Measurements from ENCODE around the gene TCEANC2.

Gene TCEANC2

DNA sequence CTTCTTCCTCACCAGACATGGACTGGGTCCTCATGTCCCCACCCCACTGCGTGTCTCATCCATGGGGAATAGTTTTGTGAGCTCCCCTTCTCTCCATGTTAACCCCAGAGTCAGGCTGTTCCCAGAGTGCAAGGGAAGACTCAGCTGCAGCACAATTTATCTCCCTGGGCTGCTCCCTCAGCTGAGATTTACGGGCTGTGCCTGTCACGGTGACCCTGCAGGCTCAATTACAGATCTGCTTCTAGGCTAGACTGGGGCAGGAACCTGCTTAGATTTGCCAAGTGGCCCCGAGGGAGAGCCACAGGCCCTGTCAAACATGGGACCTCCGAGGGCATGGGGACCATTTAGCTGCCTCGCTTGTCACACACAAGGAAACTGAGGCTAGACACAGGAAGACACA is 61.5 kb downstream of the TCEANC2 start:
- no peak for DNase-seq (ENCODE audit: low spot score)

DNA sequence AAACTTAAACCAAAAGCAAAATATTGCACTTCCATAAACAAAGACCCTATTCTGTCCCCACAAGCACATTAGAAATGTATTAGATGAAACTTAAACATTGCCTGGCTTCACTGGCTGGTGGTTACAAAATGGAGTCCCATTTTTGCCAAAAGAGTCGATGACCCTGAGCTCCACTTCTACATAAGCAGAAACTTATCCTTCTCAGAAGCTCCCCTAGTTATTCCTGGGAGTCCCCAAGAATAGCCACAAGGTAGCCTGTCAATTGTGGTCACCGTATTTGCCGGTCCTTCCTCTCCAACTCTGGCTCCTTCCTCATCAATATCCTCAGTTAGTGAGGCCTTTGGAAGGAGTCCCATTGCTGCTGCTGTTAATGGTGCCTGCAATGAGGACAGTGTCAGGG is 62.1 kb downstream of the TCEANC2 start:
- no peak for DNase-seq (ENCODE audit: low spot score)

DNA sequence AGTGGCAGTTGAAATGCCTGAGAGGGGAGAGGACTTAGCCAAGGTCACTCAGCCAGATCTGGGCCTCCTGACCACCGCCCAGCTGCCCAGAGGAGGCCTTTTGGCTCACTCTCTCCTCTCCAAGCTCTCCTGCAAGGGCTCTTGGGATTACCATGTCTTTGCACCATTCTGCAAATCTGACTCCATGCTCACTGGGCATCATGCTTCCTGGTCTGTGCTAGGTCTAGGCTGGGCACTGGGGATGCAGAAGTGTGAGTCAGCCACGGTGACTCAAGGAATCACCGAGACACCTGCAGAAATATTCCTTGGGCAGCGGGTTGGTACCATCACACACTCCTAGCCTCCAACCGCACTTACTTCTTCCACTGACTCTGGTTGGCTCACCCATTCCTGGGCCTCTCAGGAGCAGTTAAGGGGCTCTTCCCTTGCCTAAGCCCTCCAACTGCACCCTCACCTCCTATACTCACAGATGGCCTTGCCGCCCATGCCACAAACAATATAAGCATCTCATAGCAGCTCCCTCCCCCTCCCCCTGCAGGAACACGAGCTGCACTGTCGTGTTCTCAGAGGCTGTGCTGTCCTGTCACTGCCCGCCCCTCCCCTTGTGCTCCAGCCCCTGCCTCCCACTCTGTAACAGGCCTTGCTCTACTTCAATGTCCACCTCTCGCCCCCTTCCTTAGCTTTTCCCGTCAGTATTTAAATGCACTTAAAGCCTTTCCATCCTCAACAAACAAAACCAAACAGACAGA is 64.6 kb downstream of the TCEANC2 start:
- no peak for DNase-seq (ENCODE audit: low spot score)

DNA sequence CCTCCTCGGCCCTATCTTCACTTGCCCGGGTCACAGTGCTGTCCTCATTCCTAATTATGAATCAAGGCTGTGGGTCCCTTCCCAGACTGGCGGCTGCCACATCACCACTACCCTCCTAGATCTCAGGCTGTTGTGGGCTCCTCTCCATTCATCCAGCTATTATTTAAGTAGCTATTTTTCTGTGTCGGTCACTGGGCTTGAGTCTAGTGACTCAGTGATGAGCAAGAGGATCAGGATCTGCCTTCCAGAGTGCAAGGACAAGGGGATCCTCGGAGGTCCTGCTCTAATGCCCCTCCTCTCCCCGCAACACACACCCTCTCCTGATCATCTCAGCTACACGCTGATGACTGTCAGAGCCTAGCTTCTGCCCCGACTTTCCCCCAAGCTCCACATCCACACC is 65.3 kb downstream of the TCEANC2 start:
- no peak for DNase-seq (ENCODE audit: low spot score)

DNA sequence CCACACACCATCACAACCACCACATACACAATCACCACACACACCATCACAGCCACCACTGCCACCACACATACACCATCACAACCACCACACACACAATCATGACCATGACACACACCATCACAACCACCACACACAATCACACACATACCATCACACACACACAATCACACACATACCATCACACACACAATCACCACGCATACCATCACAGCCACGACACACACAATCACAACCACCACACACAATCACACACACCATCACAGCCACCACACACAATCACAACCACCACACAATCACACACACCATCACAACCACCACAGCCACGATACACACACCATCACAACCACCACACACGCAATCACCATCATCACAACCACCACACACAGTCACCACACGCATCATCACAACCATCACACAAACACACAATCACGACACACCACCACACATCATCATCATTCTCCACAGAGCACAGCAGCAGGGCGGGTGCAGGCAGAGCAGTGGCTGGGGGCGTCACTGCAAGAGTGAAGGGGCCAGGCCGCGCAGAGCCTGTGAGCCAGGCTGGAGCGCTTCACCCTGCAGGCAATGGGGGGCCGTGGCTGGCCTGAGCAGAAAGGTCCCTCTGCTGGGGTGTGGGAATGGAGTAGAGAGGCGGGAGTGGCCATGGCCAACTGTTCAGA is 66.8 kb downstream of the TCEANC2 start:
- DNase-seq (ENCODE audit: low spot score) = no peak

DNA sequence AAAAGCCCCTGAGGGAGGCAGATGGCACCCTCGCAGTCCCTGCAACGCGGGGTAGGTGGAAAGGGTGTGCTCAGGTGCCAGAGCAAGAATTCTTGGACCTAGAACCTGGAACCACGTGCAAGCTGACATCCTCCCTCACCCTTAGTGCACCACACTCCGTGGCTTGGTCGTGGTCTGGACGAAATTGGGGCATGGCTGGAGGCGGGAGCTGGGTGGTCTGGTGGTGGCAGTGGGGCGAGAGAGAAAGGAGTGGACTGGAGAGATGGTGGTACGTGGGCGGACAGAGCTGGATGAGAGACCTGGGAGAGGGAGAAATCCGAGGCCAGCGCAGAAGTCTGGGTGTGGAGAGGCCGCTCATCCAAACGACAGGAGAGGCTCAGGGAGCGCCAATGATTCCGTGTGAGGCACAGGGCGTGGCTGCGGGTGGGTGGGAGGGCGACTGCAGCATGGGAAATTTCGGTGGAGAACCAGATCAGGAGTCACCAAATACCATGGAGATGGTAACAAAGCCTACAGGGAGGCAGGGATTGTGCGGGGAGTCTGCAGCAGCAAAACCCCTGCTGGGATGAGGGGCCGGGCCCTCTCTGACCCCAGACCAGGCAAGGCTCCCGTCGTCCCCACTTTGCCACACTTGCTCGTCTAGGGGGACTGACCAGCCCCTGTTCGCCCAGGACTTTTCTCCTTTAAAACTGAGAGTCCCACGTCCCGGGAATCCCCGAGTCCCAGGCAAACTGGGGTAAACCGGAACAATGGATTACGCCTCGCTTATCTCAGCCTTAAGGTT is 67.5 kb downstream of the TCEANC2 start:
- DNase-seq (ENCODE audit: low spot score) = no peak

DNA sequence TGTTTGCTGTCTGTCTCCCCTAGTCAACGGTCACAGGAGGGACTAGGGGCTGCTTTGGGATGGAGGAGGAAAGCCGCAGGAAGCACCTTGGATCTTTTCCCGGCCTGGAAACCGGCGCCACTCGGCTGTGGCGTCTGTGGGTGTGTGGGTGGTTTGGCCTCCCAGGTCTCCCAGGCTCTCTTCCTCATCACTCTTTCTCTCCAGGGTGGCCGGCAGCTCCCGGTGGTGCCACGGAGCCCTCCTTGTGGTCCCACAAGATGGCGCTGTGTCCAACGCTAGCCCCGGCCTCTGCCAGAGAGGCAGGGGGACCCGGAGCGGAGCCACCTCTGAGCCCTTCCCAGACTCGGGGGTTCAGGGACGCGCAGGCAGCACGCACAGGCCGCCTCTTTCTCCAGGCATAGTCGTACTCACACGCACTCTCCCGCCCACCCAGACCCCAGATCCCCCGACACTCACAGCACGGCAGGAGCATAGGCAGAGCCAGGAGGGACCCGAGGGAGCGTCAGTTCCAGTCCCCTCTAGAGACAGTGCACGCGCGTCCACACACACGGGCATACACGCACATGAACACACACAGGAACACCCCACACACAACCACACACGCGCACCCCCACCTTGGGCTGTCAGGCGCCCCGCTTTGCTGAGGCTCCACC is 68.2 kb downstream of the TCEANC2 start:
- peak; percentile 56 for DNase-seq (ENCODE audit: low spot score)

DNA sequence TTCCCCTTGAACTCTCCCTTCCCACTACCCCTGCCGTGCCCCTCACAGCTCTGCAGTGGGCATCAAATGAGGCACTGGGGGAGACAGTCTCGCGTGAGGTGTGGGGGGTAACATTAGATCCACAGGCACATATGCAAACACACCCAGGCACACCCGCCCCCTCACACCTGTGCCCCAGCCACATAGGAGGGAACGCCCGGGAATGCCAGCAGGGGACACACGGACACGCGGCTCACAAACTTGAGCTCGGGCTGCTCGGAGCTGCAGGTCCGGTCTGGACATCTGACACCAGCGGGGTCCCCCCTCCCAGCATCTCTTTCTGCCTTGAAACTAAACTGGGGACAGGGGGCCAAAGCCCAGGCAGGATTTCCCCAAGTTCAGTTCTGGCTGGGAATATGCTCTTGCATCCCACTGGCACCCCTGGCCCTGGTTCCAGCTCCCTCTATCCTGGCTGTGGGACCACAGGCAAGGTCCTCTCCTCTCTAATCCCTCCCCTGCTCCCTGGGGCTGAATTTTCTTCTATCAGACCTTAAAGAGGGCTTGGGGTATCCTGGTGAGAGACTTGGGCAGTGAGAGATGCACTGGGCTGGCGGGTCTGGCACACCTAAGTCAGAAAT is 68.8 kb downstream of the TCEANC2 start:
- DNase-seq (ENCODE audit: low spot score) = no peak

DNA sequence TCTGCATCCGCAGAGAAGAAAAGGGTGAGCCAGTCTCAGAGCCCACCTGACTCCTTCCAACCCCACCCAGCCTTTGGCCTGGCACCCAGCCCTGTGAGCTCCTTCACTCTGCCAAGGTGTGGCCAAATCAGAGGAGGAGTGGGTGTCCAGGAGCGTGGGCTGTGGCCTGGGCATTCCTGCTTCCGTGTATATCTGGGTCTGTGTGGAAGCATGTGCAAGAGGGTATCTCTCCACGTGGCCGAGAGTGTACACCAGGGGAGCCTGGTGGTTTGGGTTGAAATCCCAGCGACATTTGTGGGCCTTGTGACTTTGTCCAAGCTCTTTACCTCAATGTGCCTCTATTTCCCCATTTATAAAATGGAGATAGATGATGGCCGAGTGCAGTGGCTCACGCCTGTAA is 69.6 kb downstream of the TCEANC2 start:
- no peak for DNase-seq (ENCODE audit: low spot score)

DNA sequence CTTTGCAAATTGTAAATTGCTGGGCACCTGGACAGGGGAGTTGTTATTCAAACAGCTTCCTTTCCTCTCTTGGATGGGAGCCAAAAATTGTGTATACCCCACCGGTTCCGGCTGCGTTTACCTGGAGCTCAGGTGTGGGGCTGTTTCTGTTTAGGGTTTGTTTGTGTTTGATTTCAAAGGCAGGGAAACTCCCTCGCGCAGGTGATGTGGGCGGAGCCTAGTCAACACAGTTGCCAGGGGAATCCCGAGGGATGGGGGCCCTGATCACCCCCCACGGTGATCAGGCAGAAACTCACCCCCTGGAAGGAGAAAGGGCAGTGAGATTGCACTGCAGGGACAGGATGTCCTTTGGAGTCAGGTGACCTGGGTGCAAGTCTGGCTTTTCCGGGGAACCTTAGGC is 71.1 kb downstream of the TCEANC2 start:
- DNase-seq (ENCODE audit: low spot score) = no peak

DNA sequence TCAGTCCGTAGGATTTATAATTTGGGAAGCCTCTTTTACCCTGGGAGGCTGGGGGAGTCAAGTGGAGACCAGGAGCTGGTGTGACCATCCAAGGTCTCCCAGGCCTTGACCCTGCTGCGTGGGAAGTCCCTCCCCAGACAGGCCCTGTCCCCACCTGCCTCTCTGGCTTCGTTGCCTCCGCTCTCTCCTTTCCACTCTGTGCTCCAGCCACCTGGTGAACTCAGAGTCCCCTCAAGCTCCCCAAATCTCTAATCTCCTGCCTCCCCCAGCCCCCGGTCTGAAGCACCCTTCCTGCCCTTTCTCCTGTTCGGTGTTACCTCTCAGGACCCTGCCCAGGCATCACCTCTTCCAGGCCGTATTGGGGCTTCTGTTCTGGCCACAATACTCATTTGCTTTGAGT is 71.5 kb downstream of the TCEANC2 start:
- DNase-seq (ENCODE audit: low spot score) = no peak

DNA sequence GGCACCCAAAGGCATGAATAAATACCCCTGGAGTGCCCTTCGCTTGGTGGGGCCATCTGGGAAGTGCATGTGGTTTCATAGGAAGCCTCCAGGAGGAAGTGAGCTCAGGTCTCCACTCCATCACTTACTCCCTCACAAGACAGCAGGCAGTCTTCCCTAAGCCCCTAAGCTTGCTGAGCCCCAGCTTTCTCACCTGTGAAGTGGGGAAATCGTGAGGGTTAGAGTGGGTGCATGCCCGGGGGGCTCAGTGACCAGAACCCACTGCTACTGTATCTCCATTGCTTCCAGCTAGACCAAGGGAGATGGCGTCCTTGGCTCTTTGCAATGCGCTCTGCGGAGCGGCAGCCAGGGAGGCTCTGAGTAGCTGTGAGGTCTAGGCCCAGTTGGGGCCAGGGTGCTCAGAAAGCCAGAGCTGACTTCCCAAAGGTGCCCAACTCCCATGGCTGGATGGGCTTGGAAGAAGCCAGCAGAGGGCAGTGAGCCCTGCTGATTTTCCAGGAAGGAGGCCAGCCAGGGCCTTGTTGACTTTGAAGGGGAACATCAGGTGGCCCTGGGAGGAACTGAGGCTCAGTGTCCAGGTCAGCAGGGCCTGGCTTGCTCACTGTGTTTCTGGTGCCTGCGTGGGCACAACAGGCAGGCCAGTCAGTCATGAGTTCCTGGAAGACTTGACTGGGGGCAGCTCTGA is 72.1 kb downstream of the TCEANC2 start:
- no peak for DNase-seq (ENCODE audit: low spot score)

DNA sequence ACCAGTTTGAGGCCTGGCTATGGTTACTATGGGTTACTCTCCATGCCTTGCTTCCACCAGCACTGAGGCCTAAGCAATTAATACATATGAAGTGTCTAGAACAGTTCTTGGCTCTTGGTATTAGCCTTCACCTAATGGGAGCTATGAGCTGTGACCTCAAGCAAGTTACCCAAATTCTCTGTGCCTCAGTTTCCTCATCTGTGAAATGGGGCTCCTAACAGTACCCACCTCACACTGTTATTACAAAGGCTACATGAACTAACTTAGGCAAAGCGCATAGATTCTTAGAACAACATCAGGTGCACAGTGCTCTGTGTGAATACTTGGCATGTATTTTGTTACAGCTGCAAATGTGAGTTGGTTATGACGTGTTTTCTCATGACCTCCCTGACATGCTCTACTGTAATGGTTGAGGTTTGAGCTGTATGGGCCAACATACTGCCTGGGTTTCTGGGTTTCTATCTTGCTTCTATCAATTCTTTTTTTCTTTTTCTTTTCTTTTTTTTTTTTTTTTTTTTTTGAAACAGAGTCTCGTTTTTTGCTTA is 72.9 kb downstream of the TCEANC2 start:
- DNase-seq (ENCODE audit: low spot score) = no peak

DNA sequence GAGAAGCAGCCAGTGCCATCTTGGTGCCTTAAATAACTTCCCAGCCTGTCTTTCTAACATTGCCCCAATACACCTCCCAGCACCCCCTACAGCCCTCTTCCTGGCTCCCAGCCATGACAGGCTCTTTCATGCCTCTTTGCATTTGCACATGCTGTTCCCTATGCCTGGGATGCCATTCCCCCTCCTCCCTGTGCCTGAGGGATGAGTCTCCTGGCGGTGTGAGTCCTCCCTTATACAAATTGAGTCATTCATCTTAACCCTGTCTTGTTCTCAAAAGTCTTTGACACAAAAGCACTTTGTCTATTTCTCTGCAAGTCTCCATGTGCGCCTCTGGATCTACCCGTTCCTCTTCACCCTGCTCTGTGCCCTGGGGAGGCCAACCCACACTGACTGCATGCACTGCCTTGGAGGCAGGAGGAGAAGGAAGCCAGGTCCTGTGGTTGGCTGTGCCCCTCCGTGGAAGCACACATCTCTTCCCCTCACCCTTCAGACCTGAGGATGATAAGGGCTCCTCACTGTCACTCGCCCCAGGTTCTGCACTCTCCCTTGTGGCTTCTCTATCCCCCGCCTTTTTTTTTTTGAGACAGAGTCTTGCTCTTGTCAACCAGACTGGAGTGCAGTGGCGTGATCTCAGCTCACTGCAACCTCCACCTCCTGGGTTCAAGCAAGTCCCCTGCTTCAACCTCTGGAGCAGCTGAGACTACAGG is 74.3 kb downstream of the TCEANC2 start:
- DNase-seq (ENCODE audit: low spot score) = no peak

DNA sequence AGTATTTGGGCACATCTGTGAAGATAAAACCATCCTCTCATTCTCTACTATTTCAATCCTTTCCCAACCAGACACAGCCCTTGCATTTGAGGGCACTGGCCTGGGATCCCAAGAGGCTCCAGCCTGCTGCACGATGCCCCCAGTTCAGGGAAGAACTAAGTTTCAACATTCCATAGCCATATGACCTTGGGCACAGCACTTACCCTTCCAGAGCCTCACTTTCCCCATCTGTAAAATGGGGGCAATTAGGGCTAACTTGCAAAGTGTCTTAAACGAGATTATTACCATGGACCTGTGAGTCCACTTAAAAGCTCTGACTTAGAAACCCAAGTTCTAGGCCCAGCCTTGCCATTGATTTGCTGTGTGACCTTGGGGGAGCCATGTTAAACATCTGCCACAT is 76.5 kb downstream of the TCEANC2 start:
- DNase-seq (ENCODE audit: low spot score) = no peak

DNA sequence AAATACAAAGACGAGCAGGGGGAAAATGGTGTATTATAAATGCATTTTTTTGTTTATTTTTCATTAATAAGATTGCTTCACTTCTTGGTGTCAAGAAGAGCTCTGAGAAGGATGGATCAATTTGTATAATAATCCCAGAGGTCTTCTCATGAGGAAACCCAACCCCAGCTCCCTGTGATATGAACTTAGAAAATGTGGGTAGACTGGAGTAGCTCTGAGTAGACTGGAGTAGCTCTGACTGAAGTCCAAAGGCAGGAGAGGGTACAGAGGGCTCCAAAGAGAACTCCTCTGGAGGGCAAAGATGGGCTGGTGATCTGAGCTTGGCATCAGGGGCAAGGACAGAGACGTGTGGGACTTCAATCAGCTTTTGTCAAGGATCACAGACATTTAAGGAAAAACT is 78.0 kb downstream of the TCEANC2 start:
- DNase-seq (ENCODE audit: low spot score) = no peak

DNA sequence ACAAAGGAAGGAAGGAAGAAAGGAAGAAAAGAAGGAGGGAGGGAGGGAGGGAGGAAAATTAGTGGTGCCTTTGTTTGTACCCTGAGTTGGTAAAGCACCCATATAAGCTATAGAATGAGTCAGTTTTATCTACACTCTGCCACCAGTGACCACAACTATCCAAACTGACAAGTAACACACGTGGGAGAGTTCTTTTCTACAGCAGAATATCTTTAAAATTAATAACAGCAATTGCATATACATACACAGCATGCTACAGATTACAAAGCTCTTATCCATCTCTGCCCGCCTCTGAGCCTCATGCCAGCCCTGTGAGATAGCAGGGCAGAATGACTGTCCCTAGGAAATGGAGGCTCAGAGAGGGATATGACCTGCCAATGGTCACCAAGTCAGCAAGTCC is 79.1 kb downstream of the TCEANC2 start:
- DNase-seq (ENCODE audit: low spot score) = no peak

DNA sequence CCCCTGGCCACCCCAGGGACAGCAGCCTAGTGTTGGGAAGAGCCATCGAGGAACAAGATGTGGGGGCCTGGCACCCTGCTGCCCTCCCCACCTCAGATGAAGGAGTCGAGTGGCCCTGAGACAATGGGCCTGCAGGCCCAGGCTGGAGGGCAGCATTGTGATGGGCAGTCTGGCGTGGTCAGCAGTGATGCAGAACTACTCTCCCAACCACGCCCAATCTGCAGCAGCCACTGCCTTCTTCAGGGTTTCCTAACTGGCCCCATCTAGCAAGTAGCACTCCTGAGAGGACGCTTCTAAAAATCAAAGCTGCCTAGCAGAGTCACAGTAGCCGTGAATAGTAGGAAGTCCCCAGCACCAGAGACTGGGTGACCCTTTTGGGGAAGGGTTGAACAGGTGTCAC is 80.9 kb downstream of the TCEANC2 start:
- DNase-seq (ENCODE audit: low spot score) = no peak

DNA sequence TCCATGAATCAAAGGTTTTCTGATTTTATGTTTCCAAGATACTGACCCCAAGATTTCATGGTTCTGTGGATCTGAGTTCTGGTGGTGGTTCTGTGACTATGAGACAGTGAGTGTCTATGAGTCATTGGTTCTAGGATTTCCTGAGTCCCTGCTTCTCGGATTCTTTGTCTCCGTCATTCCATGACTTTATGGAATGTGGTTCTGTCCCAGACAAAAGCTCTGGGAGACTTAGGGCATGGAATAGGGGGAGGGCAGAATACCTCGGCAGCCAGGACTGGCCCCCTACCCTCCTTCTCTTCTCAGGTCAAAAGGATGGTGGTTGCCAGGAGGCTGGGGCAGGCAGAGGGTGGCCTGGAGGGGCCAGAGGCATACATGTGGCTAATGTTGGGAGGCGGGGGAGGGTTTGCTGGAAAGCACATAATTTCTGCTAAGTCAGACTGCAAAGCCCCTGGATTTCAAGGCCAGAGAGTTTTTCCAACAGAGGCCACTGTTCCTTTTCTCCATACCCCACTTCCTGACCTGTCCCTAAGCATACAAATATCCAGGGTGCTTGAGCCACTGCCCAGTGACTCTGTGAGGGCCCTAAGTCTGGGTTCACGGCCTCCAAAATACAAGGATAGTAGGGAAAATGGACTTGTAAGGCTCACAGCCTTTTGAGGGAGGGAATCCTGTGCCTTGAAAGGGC is 82.2 kb downstream of the TCEANC2 start:
- DNase-seq (ENCODE audit: low spot score) = no peak

DNA sequence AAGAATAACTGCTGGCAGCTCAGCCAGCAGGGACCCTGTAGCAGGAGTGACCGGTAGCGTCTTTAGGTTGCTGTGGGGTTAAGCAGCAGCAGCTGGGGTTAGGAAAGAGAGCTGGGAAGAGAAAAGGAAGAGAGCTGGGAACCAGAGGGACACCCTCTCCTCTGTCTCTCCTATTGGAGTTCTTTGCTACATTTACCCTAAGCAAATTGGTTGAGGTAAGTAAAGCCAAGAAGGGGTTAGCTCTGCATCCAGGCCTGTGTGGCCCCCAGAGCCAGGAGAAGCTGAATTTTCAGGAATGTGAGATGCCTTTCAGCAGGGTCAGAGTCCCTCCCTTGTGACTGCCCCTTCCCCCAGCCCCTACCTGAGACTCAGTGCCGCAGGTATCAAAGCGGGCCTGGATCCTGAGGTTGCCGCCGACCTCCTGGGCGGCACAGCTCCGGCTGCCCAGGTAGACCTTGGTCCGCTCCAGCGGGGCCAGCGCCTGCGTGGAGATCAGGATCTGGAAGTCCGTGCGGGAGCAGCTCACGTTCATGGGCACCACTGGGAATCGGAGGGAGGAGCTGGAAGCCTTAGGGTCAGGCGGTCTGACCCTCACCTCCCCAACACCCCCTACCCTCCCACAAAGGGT is 83.0 kb downstream of the TCEANC2 start:
- DNase-seq (ENCODE audit: low spot score) = no peak
